ENCODE data around the gene ALDH2. TPM values are rescaled to one million over a fixed set of nuclear protein-coding genes. Genes with fewer than 3 reads are reported as not detected.

ALDH2 gene
- total and polyA plus RNA-seq, 2 of the 8 experiments (the other 6 are each of a cell fraction or from before 2014, with no cell fraction given) = 25.4 to 43.8 TPM

- TF ChIP-seq KDM1A (IDR thresholded peaks at IDR 0.05; ENCODE audit: borderline replicate concordance, low read length) = no peak
- no peak for TF ChIP-seq CEBPB (IDR thresholded peaks at IDR 0.05; ENCODE audit: low read depth, low read length)
These were observed 12.1 kb upstream of the ALDH2 start (continued) for GRCh38 chr12:111754671-111755070.
